SK-N-SH (cell line): ENCODE measurements around the gene RASGEF1B.

Source experiments
- CTCF ChIP-seq: fragments of 200-600 bp; sonication (generic); IDR thresholded peaks from 2 replicates; pipeline ENCODE4 v1.6.1; 2017; ENCODE audit warnings: antibody characterized with exemption, mild to moderate bottlenecking, moderate library complexity
- ELF1 ChIP-seq: IDR thresholded peaks from 2 replicates; pipeline ENCODE4 v1.4.0; 2012
- EP300 ChIP-seq, 2 experiments: IDR thresholded peaks; 2 replicates each; pipeline versions ENCODE4 v1.4.0 to v1.6.1; 2012; ENCODE audit warnings: borderline replicate concordance in 1 of 2, low read depth in 1 of 2, low read length in 1 of 2
- EZH2phosphoT487 ChIP-seq: fragments of 200-600 bp; sonication (generic); IDR thresholded peaks from 2 replicates; pipeline ENCODE4 v1.6.1; 2017; ENCODE audit warnings: low read depth, mixed run types, mild to moderate bottlenecking, antibody characterized with exemption, moderate library complexity, borderline replicate concordance
- FOXJ3 ChIP-seq: sonication (generic); formaldehyde crosslinking; IDR thresholded peaks from 2 replicates; pipeline ENCODE4 v1.5.1; 2020; ENCODE audit warnings: mild to moderate bottlenecking, missing genetic modification reagents
- GABPA ChIP-seq: IDR thresholded peaks from 2 replicates; pipeline ENCODE4 v1.4.0; 2012; ENCODE audit warnings: low read depth, mild to moderate bottlenecking
- GATA2 ChIP-seq: sonication (generic); formaldehyde crosslinking; IDR thresholded peaks from 2 replicates; pipeline ENCODE4 v1.5.0; 2020; ENCODE audit warnings: mild to moderate bottlenecking, missing genetic modification reagents
- MAX ChIP-seq: IDR thresholded peaks from 2 replicates; pipeline ENCODE4 v1.4.0; 2012; ENCODE audit warnings: low read depth
- POLR2AphosphoS5 ChIP-seq: IDR thresholded peaks from 2 replicates; pipeline ENCODE4 v1.6.1; 2012; ENCODE audit warnings: low read depth, low read length
- RXRA ChIP-seq: IDR thresholded peaks from 2 replicates; pipeline ENCODE4 v1.4.0; 2012; ENCODE audit warnings: low read depth, mild to moderate bottlenecking, borderline replicate concordance

GRCh38 chr4:81459228-81459627 lies 12.5 kb downstream of the RASGEF1B start:
- TF ChIP-seq POLR2AphosphoS5 = no peak
- no peak for TF ChIP-seq CTCF
- no peak for TF ChIP-seq GATA2 (CRISPR knock-in tag)
- no peak for TF ChIP-seq RXRA
- TF ChIP-seq EP300 (IDR thresholded peaks at IDR 0.05; ENCODE audit: borderline replicate concordance in 1 of 2, low read depth in 1 of 2, low read length in 1 of 2) = no peak
- TF ChIP-seq ELF1 = no peak
- TF ChIP-seq MAX = no peak
- TF ChIP-seq EZH2phosphoT487 = no peak
- TF ChIP-seq FOXJ3 = no peak
- no peak for TF ChIP-seq GABPA
